Thyroid gland (tissue), 4 donors: ENCODE results near the gene FBXO9.

Experiments
- POLR2A ChIP-seq, 2 donors: fragments of 450-650 bp; IDR thresholded peaks; one replicate each; pipeline ENCODE4 v1.6.1; 2017; ENCODE audit warnings: antibody characterized with exemption in 2 of 2, mild to moderate bottlenecking in 2 of 2, moderate library complexity in 1 of 2
- TF ChIP-seq, protein P1 (sequence below), 6 experiments: fragments of 200-600 bp in 3 of 6; fragments of 450-650 bp in 3 of 6; sonication (generic) in 3 of 6; IDR thresholded peaks; one replicate each; pipeline ENCODE4 v1.5.1; 2016 to 2019; ENCODE audit warnings: antibody characterized with exemption in 6 of 6, mild to moderate bottlenecking in 2 of 6, inconsistent platforms in 1 of 6, moderate library complexity in 1 of 6

GRCh38 chr6:53125276-53125675 is 60.1 kb downstream of the FBXO9 start:
- TF ChIP-seq, protein P1, sequence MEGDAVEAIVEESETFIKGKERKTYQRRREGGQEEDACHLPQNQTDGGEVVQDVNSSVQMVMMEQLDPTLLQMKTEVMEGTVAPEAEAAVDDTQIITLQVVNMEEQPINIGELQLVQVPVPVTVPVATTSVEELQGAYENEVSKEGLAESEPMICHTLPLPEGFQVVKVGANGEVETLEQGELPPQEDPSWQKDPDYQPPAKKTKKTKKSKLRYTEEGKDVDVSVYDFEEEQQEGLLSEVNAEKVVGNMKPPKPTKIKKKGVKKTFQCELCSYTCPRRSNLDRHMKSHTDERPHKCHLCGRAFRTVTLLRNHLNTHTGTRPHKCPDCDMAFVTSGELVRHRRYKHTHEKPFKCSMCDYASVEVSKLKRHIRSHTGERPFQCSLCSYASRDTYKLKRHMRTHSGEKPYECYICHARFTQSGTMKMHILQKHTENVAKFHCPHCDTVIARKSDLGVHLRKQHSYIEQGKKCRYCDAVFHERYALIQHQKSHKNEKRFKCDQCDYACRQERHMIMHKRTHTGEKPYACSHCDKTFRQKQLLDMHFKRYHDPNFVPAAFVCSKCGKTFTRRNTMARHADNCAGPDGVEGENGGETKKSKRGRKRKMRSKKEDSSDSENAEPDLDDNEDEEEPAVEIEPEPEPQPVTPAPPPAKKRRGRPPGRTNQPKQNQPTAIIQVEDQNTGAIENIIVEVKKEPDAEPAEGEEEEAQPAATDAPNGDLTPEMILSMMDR (IDR thresholded peaks at IDR 0.05) = no peak
- TF ChIP-seq POLR2A (IDR thresholded peaks at IDR 0.05) = no peak
